Measurements from ENCODE around the gene TIE1. TPM values are rescaled to one million over a fixed set of nuclear protein-coding genes. Genes with fewer than 3 reads are reported as not detected.

TIE1 gene
- total and polyA plus RNA-seq, 2 of the 13 experiments (the other 11 are each of a cell fraction or from before 2014, with no cell fraction given): 0.58 to 0.84 TPM

DNA sequence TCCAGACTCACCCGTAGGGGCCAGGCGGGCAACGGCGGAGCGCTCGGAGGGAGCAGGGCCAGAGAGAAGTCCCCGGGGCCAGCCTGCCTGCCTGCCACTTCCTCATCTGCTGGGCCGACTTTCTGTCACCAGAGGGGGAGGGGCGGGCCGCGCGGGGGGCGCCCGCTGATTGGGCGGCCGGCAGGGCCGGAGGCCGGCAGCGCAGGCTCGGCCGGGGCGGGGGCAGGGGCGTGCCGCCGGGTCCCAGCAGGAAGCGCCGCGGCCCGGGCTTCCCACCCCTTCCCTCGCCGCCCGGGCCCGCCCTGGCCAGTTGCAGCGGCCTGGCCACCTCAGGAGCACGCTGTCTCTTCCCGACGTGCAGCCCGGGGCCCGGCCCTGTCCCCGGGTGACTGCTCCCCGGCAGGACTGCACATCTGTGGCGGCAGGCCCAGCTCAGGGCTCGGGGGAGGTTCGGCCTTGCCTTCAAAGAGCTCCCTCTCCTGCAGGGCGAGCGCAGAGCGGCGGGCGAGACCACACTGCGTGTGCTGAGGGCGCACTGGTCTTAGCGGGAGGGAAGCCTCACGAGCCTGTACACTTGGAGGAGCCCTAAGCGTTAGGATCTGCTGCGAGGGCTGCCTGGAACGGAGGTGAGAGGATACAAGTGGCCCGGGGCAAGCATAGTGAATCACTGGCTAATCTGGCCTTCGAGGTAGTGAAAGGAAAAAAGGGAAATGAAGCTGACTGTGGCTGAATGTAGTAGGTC, 67.3 kb downstream of the TIE1 start, which contains the start of gene ELOVL1 (continued):
- TF ChIP-seq, protein P1, sequence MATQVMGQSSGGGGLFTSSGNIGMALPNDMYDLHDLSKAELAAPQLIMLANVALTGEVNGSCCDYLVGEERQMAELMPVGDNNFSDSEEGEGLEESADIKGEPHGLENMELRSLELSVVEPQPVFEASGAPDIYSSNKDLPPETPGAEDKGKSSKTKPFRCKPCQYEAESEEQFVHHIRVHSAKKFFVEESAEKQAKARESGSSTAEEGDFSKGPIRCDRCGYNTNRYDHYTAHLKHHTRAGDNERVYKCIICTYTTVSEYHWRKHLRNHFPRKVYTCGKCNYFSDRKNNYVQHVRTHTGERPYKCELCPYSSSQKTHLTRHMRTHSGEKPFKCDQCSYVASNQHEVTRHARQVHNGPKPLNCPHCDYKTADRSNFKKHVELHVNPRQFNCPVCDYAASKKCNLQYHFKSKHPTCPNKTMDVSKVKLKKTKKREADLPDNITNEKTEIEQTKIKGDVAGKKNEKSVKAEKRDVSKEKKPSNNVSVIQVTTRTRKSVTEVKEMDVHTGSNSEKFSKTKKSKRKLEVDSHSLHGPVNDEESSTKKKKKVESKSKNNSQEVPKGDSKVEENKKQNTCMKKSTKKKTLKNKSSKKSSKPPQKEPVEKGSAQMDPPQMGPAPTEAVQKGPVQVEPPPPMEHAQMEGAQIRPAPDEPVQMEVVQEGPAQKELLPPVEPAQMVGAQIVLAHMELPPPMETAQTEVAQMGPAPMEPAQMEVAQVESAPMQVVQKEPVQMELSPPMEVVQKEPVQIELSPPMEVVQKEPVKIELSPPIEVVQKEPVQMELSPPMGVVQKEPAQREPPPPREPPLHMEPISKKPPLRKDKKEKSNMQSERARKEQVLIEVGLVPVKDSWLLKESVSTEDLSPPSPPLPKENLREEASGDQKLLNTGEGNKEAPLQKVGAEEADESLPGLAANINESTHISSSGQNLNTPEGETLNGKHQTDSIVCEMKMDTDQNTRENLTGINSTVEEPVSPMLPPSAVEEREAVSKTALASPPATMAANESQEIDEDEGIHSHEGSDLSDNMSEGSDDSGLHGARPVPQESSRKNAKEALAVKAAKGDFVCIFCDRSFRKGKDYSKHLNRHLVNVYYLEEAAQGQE (IDR thresholded peaks at IDR 0.05; ENCODE audit: borderline replicate concordance in 1 of 2, low read depth in 1 of 2, low read length in 2 of 2): no peak
- TF ChIP-seq KAT2B (IDR thresholded peaks at IDR 0.05; ENCODE audit: borderline replicate concordance, low read depth, low read length) (no peak), ELF4 (CRISPR knock-in tag; IDR thresholded peaks at IDR 0.05; ENCODE audit: borderline replicate concordance) (no peak), ZNF264 (CRISPR knock-in tag; IDR thresholded peaks at IDR 0.05) (peak; percentile 72; the same call in 1 of the 2 replicates), MED1 (CRISPR knock-in tag; IDR thresholded peaks at IDR 0.05) (peak; percentile 64), HCFC1 (IDR thresholded peaks at IDR 0.05; ENCODE audit: low read depth, low read length) (0 out of 2 replicates have a peak, but pooled peaks have one; percentile 22), NFE2L2 (IDR thresholded peaks at IDR 0.05; ENCODE audit: low read length) (no peak), REXO4 (CRISPR knock-in tag; IDR thresholded peaks at IDR 0.05; ENCODE audit: borderline replicate concordance) (no peak), ZNF160 (CRISPR knock-in tag; IDR thresholded peaks at IDR 0.05) (peak; percentile 89), KLF12 (CRISPR knock-in tag; IDR thresholded peaks at IDR 0.05; ENCODE audit: borderline replicate concordance) (peak; percentile 75; the same call in 1 of the 2 replicates), RCOR2 (CRISPR knock-in tag; IDR thresholded peaks at IDR 0.05) (peak; percentile 55; the same call in 1 of the 2 replicates), ZNF343 (CRISPR knock-in tag; IDR thresholded peaks at IDR 0.05) (0 out of 2 replicates have a peak, but pooled peaks have one; percentile 63), ZNF75D (CRISPR knock-in tag; IDR thresholded peaks at IDR 0.05; ENCODE audit: borderline replicate concordance) (no peak), MXD4 (CRISPR knock-in tag; IDR thresholded peaks at IDR 0.05) (peak; percentile 94), SYNCRIP (IDR thresholded peaks at IDR 0.05; ENCODE audit: insufficient read depth, low read depth, low read length) (no peak), EED (CRISPR knock-in tag; IDR thresholded peaks at IDR 0.05) (0 out of 2 replicates have a peak, but pooled peaks have one; percentile 78), RORA (CRISPR knock-in tag; IDR thresholded peaks at IDR 0.05) (no peak)
- TF ChIP-seq, protein P2, sequence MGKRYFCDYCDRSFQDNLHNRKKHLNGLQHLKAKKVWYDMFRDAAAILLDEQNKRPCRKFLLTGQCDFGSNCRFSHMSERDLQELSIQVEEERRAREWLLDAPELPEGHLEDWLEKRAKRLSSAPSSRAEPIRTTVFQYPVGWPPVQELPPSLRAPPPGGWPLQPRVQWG (CRISPR knock-in tag; IDR thresholded peaks at IDR 0.05; ENCODE audit: borderline replicate concordance, low read depth): no peak
- TF ChIP-seq, protein P3, sequence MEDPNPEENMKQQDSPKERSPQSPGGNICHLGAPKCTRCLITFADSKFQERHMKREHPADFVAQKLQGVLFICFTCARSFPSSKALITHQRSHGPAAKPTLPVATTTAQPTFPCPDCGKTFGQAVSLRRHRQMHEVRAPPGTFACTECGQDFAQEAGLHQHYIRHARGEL (CRISPR knock-in tag; IDR thresholded peaks at IDR 0.05): no peak

All from HepG2 (cell line).